DND-41 (cell line): Measurements from ENCODE around the gene STXBP5.
"Not testable (repeated sequence)": the region's sequence is repeated elsewhere in the genome, so short reads cannot be mapped to it uniquely, and the experiment has no call there.

Source experiments
- ATAC-seq: fragments of 200-7000 bp; cut with Tn5 transposase; 3 replicates; pipeline ENCODE4 v1.9.1; 2021; ENCODE audit warnings: low read depth; ENCODE audit not compliant: insufficient read depth
- DNase-seq: peaks from one replicate; pipeline ENCODE4 v3.0.0-alpha.2; 2020
- H2AFZ ChIP-seq: 2 replicates; pipeline ENCODE4 v1.6.0; 2012; ENCODE audit warnings: low read depth, low read length
- H3K27ac ChIP-seq: 2 replicates; pipeline ENCODE4 v1.5.1; 2012; ENCODE audit warnings: low read length, inconsistent platforms
- H3K27me3 ChIP-seq: fragments of 200-600 bp; sonication (generic); 2 replicates; pipeline ENCODE4 v1.6.0; 2012; ENCODE audit warnings: low read length, mild to moderate bottlenecking, inconsistent platforms; ENCODE audit not compliant: insufficient read depth, poor library complexity
- H3K36me3 ChIP-seq: 2 replicates; pipeline ENCODE4 v1.5.1; 2012; ENCODE audit warnings: low read length, inconsistent platforms; ENCODE audit not compliant: insufficient read depth
- H3K4me1 ChIP-seq: 2 replicates; pipeline ENCODE4 v1.5.1; 2012; ENCODE audit warnings: mild to moderate bottlenecking, low read length; ENCODE audit not compliant: insufficient read depth
- H3K4me2 ChIP-seq: 2 replicates; pipeline ENCODE4 v1.6.0; 2012; ENCODE audit warnings: mild to moderate bottlenecking, moderate library complexity, low read length, inconsistent platforms; ENCODE audit not compliant: insufficient read depth
- H3K4me3 ChIP-seq, 2 experiments: fragments of 200-600 bp in 1 of 2; shearing (Covaris generic) in 1 of 2; 2 replicates each; pipeline ENCODE4 v1.5.1; 2012 to 2016; ENCODE audit warnings: inconsistent platforms in 2 of 2, low read length in 2 of 2, mild to moderate bottlenecking in 2 of 2, low read depth in 1 of 2, moderate library complexity in 1 of 2
- H3K79me2 ChIP-seq: 2 replicates; pipeline ENCODE4 v1.6.0; 2012; ENCODE audit warnings: low read length, inconsistent platforms; ENCODE audit not compliant: insufficient read depth
- H3K9ac ChIP-seq: 2 replicates; pipeline ENCODE4 v1.6.0; 2012; ENCODE audit warnings: low read depth, mild to moderate bottlenecking, inconsistent platforms, low read length, moderate library complexity
- H3K9me3 ChIP-seq: 2 replicates; pipeline ENCODE4 v1.5.1; 2012; ENCODE audit warnings: low read length, moderate library complexity, mild to moderate bottlenecking, inconsistent platforms; ENCODE audit not compliant: insufficient read depth, severe bottlenecking
- H4K20me1 ChIP-seq: 2 replicates; pipeline ENCODE4 v1.6.0; 2012; ENCODE audit warnings: low read length; ENCODE audit not compliant: insufficient read depth
- CTCF ChIP-seq: IDR thresholded peaks from 2 replicates; pipeline ENCODE4 v1.5.1; 2012; ENCODE audit warnings: borderline replicate concordance, low read length, moderate library complexity, mild to moderate bottlenecking; ENCODE audit not compliant: poor library complexity, severe bottlenecking; ENCODE audit errors: extremely low read depth
- EZH2 ChIP-seq: IDR thresholded peaks from 3 replicates; pipeline ENCODE4 v1.6.1; 2012; ENCODE audit warnings: borderline replicate concordance, low read depth, mild to moderate bottlenecking, moderate library complexity, low read length, inconsistent platforms; ENCODE audit not compliant: severe bottlenecking

STXBP5 gene

GRCh38 chr6:147246853-147247635, 42.8 kb downstream of the STXBP5 start:
- Histone ChIP-seq H3K79me2 (no peaks in the 10 kb centered on the region), H3K27ac (no peak overlapping the region)
- no peak for TF ChIP-seq EZH2
- no peak for TF ChIP-seq CTCF

GRCh38 chr6:147248859-147249258, 44.6 kb downstream of the STXBP5 start:
- no peaks in the 10 kb centered on the region for H4K20me1 ChIP-seq
- no peak overlapping the region for H3K4me2 ChIP-seq
- no peak for ATAC-seq
- no peaks in the 10 kb centered on the region for H3K79me2 ChIP-seq
- H3K27me3 ChIP-seq = no peaks in the 10 kb centered on the region
- no peak overlapping the region for H2AFZ ChIP-seq
- no peak overlapping the region for H3K9ac ChIP-seq
- no peak overlapping the region for H3K4me3 ChIP-seq
- H3K4me1 ChIP-seq = no peaks in the 10 kb centered on the region
- H3K9me3 ChIP-seq = no peaks in the 10 kb centered on the region
- no peak overlapping the region for H3K27ac ChIP-seq
- TF ChIP-seq EZH2 (no peak), CTCF (no peak)
- DNase-seq = no peak
- peaks cover 3% of the 10 kb centered on the region; the same call in 1 of the 2 replicates for H3K36me3 ChIP-seq

More at GRCh38 chr6:147246853-147247635, 42.8 kb downstream of the STXBP5 start:
- Histone ChIP-seq H3K36me3 (peaks cover 3% of the 10 kb centered on the region; the same call in 1 of the 2 replicates), H3K4me3 (no peak overlapping the region), H3K4me1 (no peaks in the 10 kb centered on the region), H3K4me2 (no peak overlapping the region), H3K27me3 (no peaks in the 10 kb centered on the region), H4K20me1 (no peaks in the 10 kb centered on the region), H2AFZ (no peak overlapping the region), H3K9ac (no peak overlapping the region), H3K9me3 (no peaks in the 10 kb centered on the region)
- ATAC-seq (no peak), DNase-seq (no peak)

- Histone ChIP-seq H3K9ac (no peak overlapping the region), H4K20me1 (no peaks in the 10 kb centered on the region), H3K79me2 (no peaks in the 10 kb centered on the region), H3K4me3 (no peak overlapping the region), H3K36me3 (peaks cover 3% of the 10 kb centered on the region; the same call in 1 of the 2 replicates), H2AFZ (no peak overlapping the region), H3K27ac (no peak overlapping the region), H3K27me3 (no peaks in the 10 kb centered on the region), H3K4me2 (no peak overlapping the region), H3K4me1 (no peaks in the 10 kb centered on the region), H3K9me3 (no peaks in the 10 kb centered on the region)
- ATAC-seq (no peak), DNase-seq (no peak)
- TF ChIP-seq EZH2 (no peak), CTCF (no peak)
Measured at GRCh38 chr6:147251072-147251471, 46.9 kb downstream of the STXBP5 start.

- not testable (repeated sequence) for H3K4me2 ChIP-seq, H3K79me2 ChIP-seq, H3K9me3 ChIP-seq, H3K4me3 ChIP-seq, DNase-seq, H3K4me1 ChIP-seq, H2AFZ ChIP-seq, ATAC-seq, H3K27ac ChIP-seq, H3K27me3 ChIP-seq, H3K36me3 ChIP-seq, H3K9ac ChIP-seq, H4K20me1 ChIP-seq
Measured at GRCh38 chr6:147254929-147255473, 50.8 kb downstream of the STXBP5 start.
